Upper lobe of right lung (tissue), 1 donor: Measurements from ENCODE around the gene ZCCHC9. TPM values are rescaled to one million over a fixed set of nuclear protein-coding genes. Genes with fewer than 3 reads are reported as not detected.

Experiments used
- ATAC-seq: fragments of 200-7000 bp; cut with Tn5 transposase; one replicate; pipeline ENCODE4 v1.9.1; 2020; ENCODE audit warnings: mild to moderate bottlenecking, moderate library complexity
- DNase-seq: peaks from one replicate; pipeline ENCODE4 v3.0.0-alpha.2; 2020
- H3K27ac ChIP-seq: fragments of 200-600 bp; one replicate; pipeline ENCODE4 v1.8.0; 2022
- H3K27me3 ChIP-seq: fragments of 200-600 bp; one replicate; pipeline ENCODE4 v1.8.0; 2022; ENCODE audit warnings: mild to moderate bottlenecking
- H3K36me3 ChIP-seq: fragments of 200-600 bp; one replicate; pipeline ENCODE4 v1.8.0; 2022
- H3K4me1 ChIP-seq: fragments of 200-600 bp; one replicate; pipeline ENCODE4 v1.8.0; 2022
- H3K4me3 ChIP-seq: fragments of 200-600 bp; one replicate; pipeline ENCODE4 v1.8.0; 2022; ENCODE audit warnings: mild to moderate bottlenecking
- H3K9me3 ChIP-seq: fragments of 200-600 bp; one replicate; pipeline ENCODE4 v1.8.0; 2022
- intact Hi-C: fragments of 100-400 bp; cut with DNase I; formaldehyde crosslinking; loops from one replicate; pipeline ENCODE4 v1.11.0; 2022
- total RNA-seq: library from RNA; stranded (reverse); fragmentation: NEBNext Ultra II Directional; extraction: Animal tissue kit (Norgen Biotek cat#: 25700); gene quantifications from one replicate; pipeline ENCODE4 v1.2.1, GENCODE V29; 2021
- TF ChIP-seq, protein P1 (sequence below): fragments of 200-600 bp; IDR thresholded peaks from one replicate; pipeline ENCODE4 v1.8.0; 2022; ENCODE audit warnings: antibody characterized with exemption
- donor health status: DM: no; HTN: yes; CAD: no; lungs with severe emphysema.

Gene ZCCHC9
- total RNA-seq, 1 donor from 2014 or later, result 20.2 TPM

DNA sequence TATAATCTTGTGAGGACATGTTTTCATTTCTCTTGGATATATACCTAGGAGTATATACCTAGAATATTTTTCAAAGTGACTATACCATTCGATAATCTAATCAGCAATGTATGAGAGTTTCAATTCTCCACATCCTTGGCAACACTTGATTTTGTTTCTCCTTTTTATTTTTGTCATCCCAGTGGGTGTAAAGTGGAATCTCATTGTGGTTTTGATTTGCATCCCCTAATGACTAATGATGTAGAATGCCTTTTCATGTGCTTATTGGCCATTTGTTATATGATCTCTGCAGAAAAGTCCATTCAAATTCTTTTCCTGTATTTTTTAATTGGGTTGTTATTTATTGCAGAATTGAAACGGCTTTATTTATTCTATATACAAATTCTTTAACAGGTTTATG is 15.2 kb downstream of the ZCCHC9 start:
- DNase-seq, result no peak
- ATAC-seq, result no peak
- Histone ChIP-seq H3K36me3 (peaks cover 36% of the 10 kb centered on the region), H3K9me3 (no peaks in the 10 kb centered on the region), H3K4me1 (no peaks in the 10 kb centered on the region), H3K27me3 (no peaks in the 10 kb centered on the region), H3K4me3 (no peak overlapping the region), H3K27ac (no peak overlapping the region)
- TF ChIP-seq, protein P1, sequence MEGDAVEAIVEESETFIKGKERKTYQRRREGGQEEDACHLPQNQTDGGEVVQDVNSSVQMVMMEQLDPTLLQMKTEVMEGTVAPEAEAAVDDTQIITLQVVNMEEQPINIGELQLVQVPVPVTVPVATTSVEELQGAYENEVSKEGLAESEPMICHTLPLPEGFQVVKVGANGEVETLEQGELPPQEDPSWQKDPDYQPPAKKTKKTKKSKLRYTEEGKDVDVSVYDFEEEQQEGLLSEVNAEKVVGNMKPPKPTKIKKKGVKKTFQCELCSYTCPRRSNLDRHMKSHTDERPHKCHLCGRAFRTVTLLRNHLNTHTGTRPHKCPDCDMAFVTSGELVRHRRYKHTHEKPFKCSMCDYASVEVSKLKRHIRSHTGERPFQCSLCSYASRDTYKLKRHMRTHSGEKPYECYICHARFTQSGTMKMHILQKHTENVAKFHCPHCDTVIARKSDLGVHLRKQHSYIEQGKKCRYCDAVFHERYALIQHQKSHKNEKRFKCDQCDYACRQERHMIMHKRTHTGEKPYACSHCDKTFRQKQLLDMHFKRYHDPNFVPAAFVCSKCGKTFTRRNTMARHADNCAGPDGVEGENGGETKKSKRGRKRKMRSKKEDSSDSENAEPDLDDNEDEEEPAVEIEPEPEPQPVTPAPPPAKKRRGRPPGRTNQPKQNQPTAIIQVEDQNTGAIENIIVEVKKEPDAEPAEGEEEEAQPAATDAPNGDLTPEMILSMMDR, result no peak
- intact Hi-C loops, result no loop called here

- H3K27ac ChIP-seq, result no peak overlapping the region
- intact Hi-C loops, result no loop called here
- no peak overlapping the region for H3K4me3 ChIP-seq
- ATAC-seq, result no peak
- no peaks in the 10 kb centered on the region for H3K4me1 ChIP-seq
- peaks cover 26% of the 10 kb centered on the region for H3K36me3 ChIP-seq
- TF ChIP-seq, protein P1, result no peak
- H3K27me3 ChIP-seq, result no peaks in the 10 kb centered on the region
- no peak for DNase-seq
- H3K9me3 ChIP-seq, result no peaks in the 10 kb centered on the region
Measured at GRCh38 chr5:81317536-81317935, 16.1 kb downstream of the ZCCHC9 start.

- DNase-seq (no peak), ATAC-seq (no peak)
- Histone ChIP-seq H3K36me3 (no peaks in the 10 kb centered on the region), H3K9me3 (no peaks in the 10 kb centered on the region), H3K4me3 (no peak overlapping the region), H3K4me1 (no peaks in the 10 kb centered on the region), H3K27me3 (no peaks in the 10 kb centered on the region), H3K27ac (no peak overlapping the region)
- intact Hi-C loops, result no loop called here
- TF ChIP-seq, protein P1, result no peak
Measured at GRCh38 chr5:81326554-81326953, 25.2 kb downstream of the ZCCHC9 start.

GRCh38 chr5:81334304-81335061 is 33.1 kb downstream of the ZCCHC9 start:
- TF ChIP-seq, protein P1, result no peak
- Histone ChIP-seq H3K4me3 (no peak overlapping the region), H3K27me3 (no peaks in the 10 kb centered on the region), H3K27ac (no peak overlapping the region), H3K9me3 (no peaks in the 10 kb centered on the region), H3K36me3 (no peaks in the 10 kb centered on the region), H3K4me1 (no peaks in the 10 kb centered on the region)
- no peak for ATAC-seq
- intact Hi-C loops, result no loop called here
- no peak for DNase-seq

GRCh38 chr5:81335946-81336345 is 34.6 kb downstream of the ZCCHC9 start:
- TF ChIP-seq, protein P1, result no peak
- no peaks in the 10 kb centered on the region for H3K9me3 ChIP-seq
- no peak for ATAC-seq
- H3K4me1 ChIP-seq, result no peaks in the 10 kb centered on the region
- no peak for DNase-seq
- intact Hi-C loops, result no loop called here
- no peak overlapping the region for H3K27ac ChIP-seq
- no peak overlapping the region for H3K4me3 ChIP-seq
- no peaks in the 10 kb centered on the region for H3K27me3 ChIP-seq
- no peaks in the 10 kb centered on the region for H3K36me3 ChIP-seq

GRCh38 chr5:81336556-81336955 is 35.2 kb downstream of the ZCCHC9 start:
- TF ChIP-seq, protein P1, result no peak
- no peaks in the 10 kb centered on the region for H3K36me3 ChIP-seq
- DNase-seq (no peak), ATAC-seq (no peak)
- intact Hi-C loops, result no loop called here
- no peak overlapping the region for H3K27ac ChIP-seq
- H3K4me3 ChIP-seq, result no peak overlapping the region
- no peaks in the 10 kb centered on the region for H3K27me3 ChIP-seq
- no peaks in the 10 kb centered on the region for H3K4me1 ChIP-seq
- H3K9me3 ChIP-seq, result no peaks in the 10 kb centered on the region
